WTC11 (cell line): ENCODE data around the gene EEFSEC. TPM values are rescaled to one million over a fixed set of nuclear protein-coding genes. Genes with fewer than 3 reads are reported as not detected.

Experiments
- ATAC-seq: fragments of 200-7000 bp; cut with Tn5 transposase; 2 replicates; pipeline ENCODE4 v1.10.0; 2021; ENCODE audit warnings: mild to moderate bottlenecking, moderate library complexity
- CTCF ChIA-PET: fragments of 300-600 bp; sonication (Branson Sonifier 250); formaldehyde crosslinking; loops from one replicate; lab custom pipeline; 2021; ENCODE audit warnings: antibody characterized with exemption; lab: Charles Lee
- POLR2A ChIA-PET: fragments of 350-600 bp; sonication (Branson Sonifier 250); formaldehyde crosslinking; loops from one replicate; lab custom pipeline; 2021; ENCODE audit warnings: antibody characterized with exemption; lab: Charles Lee
- DNase-seq: peaks from one replicate; pipeline ENCODE4 v3.0.0; 2021; ENCODE audit warnings: low spot score
- H3K27ac Mint-ChIP-seq: 2 replicates; pipeline ENCODE4 v1.8.0; 2021; ENCODE audit warnings: mixed read lengths
- H3K27me3 Mint-ChIP-seq: 2 replicates; pipeline ENCODE4 v1.8.0; 2021; ENCODE audit warnings: low read depth, mild to moderate bottlenecking, moderate library complexity, mixed read lengths
- H3K36me3 Mint-ChIP-seq: 2 replicates; pipeline ENCODE4 v1.8.0; 2021; ENCODE audit warnings: mixed read lengths
- H3K4me1 Mint-ChIP-seq: 2 replicates; pipeline ENCODE4 v1.8.0; 2022; ENCODE audit warnings: mixed read lengths
- H3K4me3 Mint-ChIP-seq: 2 replicates; pipeline ENCODE4 v1.8.0; 2021; ENCODE audit warnings: mild to moderate bottlenecking, moderate library complexity, mixed read lengths
- H3K9me3 Mint-ChIP-seq: 2 replicates; pipeline ENCODE4 v1.8.0; 2021; ENCODE audit warnings: mixed read lengths
- ETV6 ChIP-seq: sonication (generic); formaldehyde crosslinking; IDR thresholded peaks from 2 replicates; pipeline ENCODE4 v1.8.1; 2022; ENCODE audit warnings: mild to moderate bottlenecking, missing genetic modification reagents
- FOXJ3 ChIP-seq: sonication (generic); formaldehyde crosslinking; IDR thresholded peaks from 2 replicates; pipeline ENCODE4 v1.9.0; 2021; ENCODE audit warnings: missing genetic modification reagents, mild to moderate bottlenecking, borderline replicate concordance
- MLX ChIP-seq: sonication (generic); formaldehyde crosslinking; IDR thresholded peaks from 2 replicates; pipeline ENCODE4 v1.8.1; 2023; ENCODE audit warnings: mild to moderate bottlenecking, missing genetic modification reagents, moderate library complexity
- RORB ChIP-seq: fragments of 250-450 bp; sonication (Bioruptor Pico); IDR thresholded peaks from 2 replicates; pipeline ENCODE4 v1.9.0; 2021; ENCODE audit warnings: mild to moderate bottlenecking
- SP1 ChIP-seq: sonication (generic); formaldehyde crosslinking; conservative IDR thresholded peaks from 2 replicates; pipeline ENCODE4 v1.8.1; 2022; ENCODE audit warnings: missing genetic modification reagents
- TP53 ChIP-seq: sonication (generic); formaldehyde crosslinking; IDR thresholded peaks from 2 replicates; pipeline ENCODE4 v1.8.1; 2023; ENCODE audit warnings: mild to moderate bottlenecking, missing genetic modification reagents
- USF2 ChIP-seq: sonication (generic); formaldehyde crosslinking; IDR thresholded peaks from 2 replicates; pipeline ENCODE4 v1.8.1; 2023; ENCODE audit warnings: mild to moderate bottlenecking, missing genetic modification reagents, moderate library complexity
- ZBTB43 ChIP-seq: sonication (generic); formaldehyde crosslinking; IDR thresholded peaks from 2 replicates; pipeline ENCODE4 v1.8.1; 2023; ENCODE audit warnings: mild to moderate bottlenecking, missing genetic modification reagents
- ZNF121 ChIP-seq: sonication (generic); formaldehyde crosslinking; IDR thresholded peaks from 2 replicates; pipeline ENCODE4 v1.8.0; 2023; ENCODE audit warnings: missing genetic modification reagents
- ZNF425 ChIP-seq: fragments of 250-450 bp; sonication (Bioruptor Pico); conservative IDR thresholded peaks from 2 replicates; pipeline ENCODE4 v1.9.0; 2021; ENCODE audit warnings: mild to moderate bottlenecking
- ZNF532 ChIP-seq: fragments of 250-450 bp; sonication (Bioruptor Pico); IDR thresholded peaks from 2 replicates; pipeline ENCODE4 v1.9.0; 2021; ENCODE audit warnings: mild to moderate bottlenecking, borderline replicate concordance
- ZSCAN18 ChIP-seq: fragments of 250-450 bp; sonication (Bioruptor Pico); IDR thresholded peaks from 2 replicates; pipeline ENCODE4 v2.1.2; 2022; ENCODE audit warnings: mild to moderate bottlenecking, moderate library complexity
- total RNA-seq: library from RNA; stranded (reverse); gene quantifications from 3 replicates; pipeline ENCODE4 v1.2.3, GENCODE V29; 2021

EEFSEC gene
- total RNA-seq, 1 experiment from 2014 or later: 13.7 TPM

- TF ChIP-seq ZNF532 (CRISPR knock-in tag) (no peak), ZSCAN18 (no peak), TP53 (CRISPR knock-in tag) (no peak), ZBTB43 (no peak), ZNF121 (CRISPR knock-in tag) (no peak)
These were observed 205.0 kb downstream of the EEFSEC start (continued) for GRCh38 chr3:128358156-128358895.

- POLR2A ChIA-PET: no interaction called here
- no peak overlapping the region for H3K27ac Mint-ChIP-seq
- CTCF ChIA-PET: no interaction called here
- H3K4me3 Mint-ChIP-seq: no peak overlapping the region
- peaks cover 4% of the 10 kb centered on the region; the same call in 1 of the 2 replicates for H3K36me3 Mint-ChIP-seq
- H3K4me1 Mint-ChIP-seq: no peaks in the 10 kb centered on the region
- DNase-seq (no peak), ATAC-seq (no peak)
- no peaks in the 10 kb centered on the region for H3K9me3 Mint-ChIP-seq
- no peaks in the 10 kb centered on the region for H3K27me3 Mint-ChIP-seq
- TF ChIP-seq MLX (CRISPR knock-in tag): no peak
These were observed 205.9 kb downstream of the EEFSEC start for GRCh38 chr3:128359060-128359664.

GRCh38 chr3:128359846-128360642 is 206.8 kb downstream of the EEFSEC start:
- Mint-ChIP-seq H3K27me3 (no peaks in the 10 kb centered on the region), H3K36me3 (peaks cover 4% of the 10 kb centered on the region; the same call in 1 of the 2 replicates), H3K9me3 (no peaks in the 10 kb centered on the region), H3K27ac (no peak overlapping the region), H3K4me3 (no peak overlapping the region), H3K4me1 (no peaks in the 10 kb centered on the region)
- no peak for DNase-seq
- POLR2A ChIA-PET: no interaction called here
- TF ChIP-seq RORB (CRISPR knock-in tag) (no peak), SP1 (CRISPR knock-in tag) (no peak)
- no peak for ATAC-seq
- CTCF ChIA-PET: interaction anchor here (0.7 to 1.2 kb wide), 4 partner anchors 10 to 292 kb away, joined by 3 to 4 read pairs (median 3); no protein-coding TSS in a partner anchor

- Mint-ChIP-seq H3K4me3 (no peak overlapping the region), H3K36me3 (peaks cover 4% of the 10 kb centered on the region; the same call in 1 of the 2 replicates)
- no peak for DNase-seq
- TF ChIP-seq USF2 (CRISPR knock-in tag): no peak
- no peak for TF ChIP-seq ETV6
- TF ChIP-seq FOXJ3 (CRISPR knock-in tag): no peak
- no peak for TF ChIP-seq ZNF425
- TF ChIP-seq, all 79 proteins: peak for 0
- no peaks in the 10 kb centered on the region for H3K9me3 Mint-ChIP-seq
- CTCF ChIA-PET: interaction anchor here (0.7 to 1.2 kb wide), 4 partner anchors 10 to 293 kb away, joined by 3 to 4 read pairs (median 3); no protein-coding TSS in a partner anchor
- POLR2A ChIA-PET: no interaction called here
- no peaks in the 10 kb centered on the region for H3K4me1 Mint-ChIP-seq
- no peak for ATAC-seq
- no peak overlapping the region for H3K27ac Mint-ChIP-seq
- H3K27me3 Mint-ChIP-seq: no peaks in the 10 kb centered on the region
These were observed 207.5 kb downstream of the EEFSEC start for GRCh38 chr3:128360705-128361271.
